ENCODE results near the gene PLXNA3. TPM values are rescaled to one million over a fixed set of nuclear protein-coding genes. Genes with fewer than 3 reads are reported as not detected.

Gene PLXNA3
- total RNA-seq, 4 donors from 2014 or later, result 9.7 to 16.9 (median 11.3) TPM

DNA sequence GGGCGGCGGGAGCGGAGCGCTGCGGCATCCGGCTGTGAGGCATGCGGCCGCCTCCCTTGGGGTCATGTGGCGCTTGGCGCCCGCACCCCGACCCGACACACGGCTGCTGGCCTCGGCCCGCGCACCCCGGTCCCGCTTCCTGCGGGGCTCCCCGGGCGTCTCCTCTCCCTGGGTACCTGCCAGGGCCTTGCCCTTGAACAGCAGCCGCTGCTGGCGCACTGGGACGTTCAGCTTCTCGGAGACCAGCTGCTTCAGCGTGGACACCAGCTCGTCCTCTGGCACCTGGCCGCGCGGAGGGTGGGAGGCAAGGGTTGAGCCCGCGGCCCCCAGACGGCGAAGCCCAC is 27.9 kb downstream of the PLXNA3 start:
- ATAC-seq (ENCODE audit: low FRiP score) (no peak), DNase-seq (ENCODE audit: low spot score) (no peak)
- TF ChIP-seq, protein P1, sequence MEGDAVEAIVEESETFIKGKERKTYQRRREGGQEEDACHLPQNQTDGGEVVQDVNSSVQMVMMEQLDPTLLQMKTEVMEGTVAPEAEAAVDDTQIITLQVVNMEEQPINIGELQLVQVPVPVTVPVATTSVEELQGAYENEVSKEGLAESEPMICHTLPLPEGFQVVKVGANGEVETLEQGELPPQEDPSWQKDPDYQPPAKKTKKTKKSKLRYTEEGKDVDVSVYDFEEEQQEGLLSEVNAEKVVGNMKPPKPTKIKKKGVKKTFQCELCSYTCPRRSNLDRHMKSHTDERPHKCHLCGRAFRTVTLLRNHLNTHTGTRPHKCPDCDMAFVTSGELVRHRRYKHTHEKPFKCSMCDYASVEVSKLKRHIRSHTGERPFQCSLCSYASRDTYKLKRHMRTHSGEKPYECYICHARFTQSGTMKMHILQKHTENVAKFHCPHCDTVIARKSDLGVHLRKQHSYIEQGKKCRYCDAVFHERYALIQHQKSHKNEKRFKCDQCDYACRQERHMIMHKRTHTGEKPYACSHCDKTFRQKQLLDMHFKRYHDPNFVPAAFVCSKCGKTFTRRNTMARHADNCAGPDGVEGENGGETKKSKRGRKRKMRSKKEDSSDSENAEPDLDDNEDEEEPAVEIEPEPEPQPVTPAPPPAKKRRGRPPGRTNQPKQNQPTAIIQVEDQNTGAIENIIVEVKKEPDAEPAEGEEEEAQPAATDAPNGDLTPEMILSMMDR (IDR thresholded peaks at IDR 0.05), result no peak

- ATAC-seq (ENCODE audit: low FRiP score) (peak; percentile 38), DNase-seq (ENCODE audit: low spot score) (no peak)
- TF ChIP-seq, protein P1 (IDR thresholded peaks at IDR 0.05), result no peak
Measured at GRCh38 chrX:154486396-154487207, 28.5 kb downstream of the PLXNA3 start, which contains the start of gene UBL4A. TSS of gene UBL4A (minus strand) at chrX:154486615. CDS start at chrX:154486584, 31 bp downstream.

DNA sequence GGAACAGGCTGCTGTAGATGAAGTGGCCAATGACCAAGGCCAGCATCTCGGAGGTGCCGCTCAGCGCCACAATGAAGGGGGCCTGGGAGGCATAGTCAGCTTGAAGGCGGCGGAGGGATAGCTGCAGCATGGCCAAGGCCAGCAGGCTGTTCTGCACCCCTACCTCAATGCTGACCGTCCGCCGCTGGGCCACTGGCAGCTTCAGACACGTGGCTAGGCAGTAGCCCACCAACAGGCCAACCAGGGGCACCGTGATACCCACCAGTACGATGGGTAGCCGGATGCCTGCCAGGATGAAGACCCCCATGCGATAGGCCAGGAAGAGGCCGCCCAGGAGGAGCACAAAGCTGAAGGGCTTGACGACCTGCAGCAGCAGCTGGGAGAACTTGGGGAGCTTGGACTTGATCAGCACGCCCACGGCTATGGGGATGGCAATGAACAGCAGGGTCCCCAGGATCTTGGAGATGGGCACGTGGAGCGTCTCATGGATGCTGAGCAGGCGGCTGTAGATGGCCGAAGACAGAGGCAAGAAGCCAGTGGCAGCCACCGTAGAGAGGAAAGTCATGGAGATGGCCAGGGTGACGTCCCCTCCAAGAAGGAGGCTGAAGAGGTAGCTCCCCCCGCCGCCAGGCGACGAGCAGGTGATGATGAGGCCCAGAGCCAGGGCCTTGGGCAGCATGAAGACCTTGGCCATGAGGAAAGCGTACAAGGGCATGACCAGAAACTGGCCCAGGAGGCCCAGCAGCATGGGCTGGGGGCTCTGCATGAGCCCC is 29.6 kb downstream of the PLXNA3 start:
- no peak for ATAC-seq (ENCODE audit: low FRiP score)
- TF ChIP-seq, protein P1 (IDR thresholded peaks at IDR 0.05), result no peak
- DNase-seq (ENCODE audit: low spot score), result no peak

DNA sequence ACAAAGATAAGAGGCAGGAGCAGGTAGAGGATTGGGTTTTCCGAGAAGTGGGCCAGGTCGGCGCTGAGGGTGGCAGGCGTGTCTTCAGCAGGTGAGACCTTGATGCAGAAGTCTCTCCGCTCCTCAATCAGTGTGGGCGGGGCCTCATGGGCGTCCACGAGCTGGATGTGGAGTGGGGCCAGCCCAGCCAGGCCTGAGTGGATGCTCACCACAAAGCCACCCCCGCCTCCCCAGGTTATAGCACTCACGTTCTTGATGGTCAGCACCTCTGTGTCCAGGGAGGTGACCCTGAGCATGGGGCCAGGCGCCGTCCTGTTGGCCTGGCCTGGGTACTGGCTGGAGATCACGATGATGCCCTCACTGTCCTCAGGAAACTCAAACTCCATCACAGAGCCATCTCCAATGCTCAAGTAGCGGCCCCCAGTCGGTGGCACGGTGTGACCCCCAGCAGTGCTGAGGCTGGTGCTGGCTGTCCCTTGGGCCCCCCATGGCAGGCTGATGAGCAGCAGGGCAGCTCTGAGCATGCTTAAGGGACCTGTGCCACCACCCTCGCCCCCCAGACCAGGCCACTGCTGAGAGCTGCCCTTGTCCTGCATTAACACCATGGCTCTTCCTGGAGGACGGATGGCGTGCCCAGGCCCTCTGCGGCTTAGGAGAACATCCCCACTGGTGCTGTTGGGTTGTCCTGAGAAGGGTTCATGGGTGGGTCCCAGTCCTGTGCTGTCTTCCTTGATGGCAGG is 30.4 kb downstream of the PLXNA3 start:
- ATAC-seq (ENCODE audit: low FRiP score) (no peak), DNase-seq (ENCODE audit: low spot score) (no peak)
- TF ChIP-seq, protein P1 (IDR thresholded peaks at IDR 0.05), result no peak

DNA sequence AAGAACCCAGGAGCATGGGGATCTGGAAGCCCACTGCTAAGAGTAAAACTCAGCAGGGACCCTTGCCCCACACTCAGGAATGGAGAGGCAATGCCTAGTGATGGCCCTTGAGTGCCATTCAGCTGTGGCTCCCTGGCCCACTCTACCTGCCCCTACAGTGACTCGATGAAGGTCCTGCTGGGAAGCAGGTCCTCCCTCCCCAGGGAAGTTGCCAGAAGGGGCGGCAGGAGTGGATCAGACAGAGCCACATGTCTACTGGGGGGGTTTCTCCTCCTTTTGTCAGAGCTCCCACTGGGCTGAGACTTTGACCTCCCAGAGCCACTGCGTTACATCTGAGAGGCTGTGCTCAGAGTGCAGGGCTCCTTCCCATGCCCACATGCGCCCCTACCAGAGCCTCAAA is 31.1 kb downstream of the PLXNA3 start:
- ATAC-seq (ENCODE audit: low FRiP score) (no peak), DNase-seq (ENCODE audit: low spot score) (no peak)
- TF ChIP-seq, protein P1 (IDR thresholded peaks at IDR 0.05), result no peak

GRCh38 chrX:154490021-154490413 is 31.9 kb downstream of the PLXNA3 start:
- TF ChIP-seq, protein P1 (IDR thresholded peaks at IDR 0.05), result no peak
- ATAC-seq (ENCODE audit: low FRiP score) (peak; percentile 20), DNase-seq (ENCODE audit: low spot score) (no peak)

Measured in omental fat pad (tissue), 4 donors.